GM18951 (cell line): ENCODE measurements around the gene FAM120B.

Experiments
- POLR2A ChIP-seq: IDR thresholded peaks from 4 replicates; pipeline ENCODE4 v1.6.1; 2011; ENCODE audit warnings: mild to moderate bottlenecking; ENCODE audit not compliant: insufficient read length, insufficient read depth; ENCODE audit errors: extremely low read depth
- in situ Hi-C: fragments of 300-500 bp; cut with MboI; formaldehyde crosslinking; loops from one replicate; pipeline ENCODE4 v1.12.0; 2022; ENCODE audit warnings: low sequenced_read_pairs, mixed read lengths, inconsistent platforms; ENCODE audit not compliant: unreplicated experiment

The FAM120B gene

DNA sequence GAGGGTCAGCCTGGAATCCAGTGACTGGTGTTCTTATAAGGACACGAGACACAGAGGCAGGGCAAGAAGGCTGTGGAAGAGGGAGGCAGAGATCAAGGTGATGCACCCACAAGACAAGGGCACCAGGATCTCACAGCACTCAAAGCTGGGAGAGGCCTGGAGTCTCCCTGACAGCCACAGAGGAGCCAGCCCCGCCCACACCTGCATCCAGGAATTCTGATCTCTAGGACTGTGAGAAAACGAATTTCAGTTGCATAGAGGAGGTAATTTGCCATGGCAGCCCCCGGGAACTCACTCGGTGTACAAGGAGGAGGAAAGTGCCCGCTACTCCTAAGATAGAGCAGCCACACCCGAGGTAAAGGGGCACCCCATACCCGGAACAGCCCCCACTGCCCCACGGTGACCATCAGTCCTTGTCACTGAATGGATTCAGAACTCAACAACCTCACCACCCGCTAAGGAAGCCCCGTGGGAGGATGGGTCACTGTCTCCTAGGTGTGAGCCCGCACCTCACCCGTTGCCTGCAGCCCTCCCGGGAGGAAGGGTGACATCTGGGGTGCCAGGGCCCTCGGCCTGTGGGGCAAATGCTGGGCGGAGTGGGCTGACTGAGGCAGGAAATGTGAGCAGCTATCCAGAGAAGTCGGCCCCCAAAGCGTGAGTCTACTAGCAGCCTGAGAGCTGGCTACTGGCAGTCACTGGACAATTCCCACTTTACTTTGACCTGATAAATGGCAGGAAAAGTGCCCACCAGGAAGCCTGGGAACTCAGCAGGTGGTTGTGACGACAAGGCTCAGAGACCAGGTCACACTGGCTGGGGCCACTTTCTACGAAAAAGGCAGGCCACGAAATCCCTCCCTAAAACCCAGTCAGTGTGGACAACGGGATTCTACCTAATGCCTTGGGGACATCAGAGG is 38.1 kb upstream of the FAM120B start:
- in situ Hi-C loops, result no loop called here
- no peak for TF ChIP-seq POLR2A

DNA sequence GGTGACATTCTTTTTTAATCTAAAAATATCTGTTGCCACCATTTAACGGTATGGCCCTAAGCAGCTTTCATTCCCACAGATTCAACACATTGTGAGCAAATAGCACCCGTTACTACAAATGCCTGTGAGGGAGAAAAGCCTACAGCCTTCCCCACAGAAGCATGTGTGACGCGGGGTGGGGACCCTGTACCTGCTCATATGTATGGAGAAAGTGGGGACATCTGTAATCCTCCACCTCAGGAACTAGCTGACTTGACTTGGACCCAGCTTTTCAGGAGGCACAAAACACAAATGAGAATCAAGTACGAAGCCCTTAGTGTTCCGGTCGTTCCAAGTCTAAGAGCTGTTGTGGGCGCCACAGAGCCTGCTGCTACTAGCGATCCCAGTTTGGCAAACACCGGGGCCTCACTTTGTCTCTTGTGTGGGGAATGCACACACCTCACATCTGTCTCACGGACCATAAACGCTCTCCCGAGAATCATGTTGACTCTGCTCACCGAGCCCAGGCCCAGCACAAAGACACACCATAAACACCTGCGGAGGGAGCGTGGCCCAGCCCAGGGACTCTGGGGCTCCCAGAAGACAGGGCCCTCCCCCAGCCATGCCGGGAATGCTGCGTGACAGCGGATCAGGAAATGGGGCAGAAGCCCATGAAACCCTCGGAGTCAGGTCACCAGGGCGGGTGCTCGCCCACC is 37.3 kb upstream of the FAM120B start:
- in situ Hi-C loops, result no loop called here
- TF ChIP-seq POLR2A, result no peak

DNA sequence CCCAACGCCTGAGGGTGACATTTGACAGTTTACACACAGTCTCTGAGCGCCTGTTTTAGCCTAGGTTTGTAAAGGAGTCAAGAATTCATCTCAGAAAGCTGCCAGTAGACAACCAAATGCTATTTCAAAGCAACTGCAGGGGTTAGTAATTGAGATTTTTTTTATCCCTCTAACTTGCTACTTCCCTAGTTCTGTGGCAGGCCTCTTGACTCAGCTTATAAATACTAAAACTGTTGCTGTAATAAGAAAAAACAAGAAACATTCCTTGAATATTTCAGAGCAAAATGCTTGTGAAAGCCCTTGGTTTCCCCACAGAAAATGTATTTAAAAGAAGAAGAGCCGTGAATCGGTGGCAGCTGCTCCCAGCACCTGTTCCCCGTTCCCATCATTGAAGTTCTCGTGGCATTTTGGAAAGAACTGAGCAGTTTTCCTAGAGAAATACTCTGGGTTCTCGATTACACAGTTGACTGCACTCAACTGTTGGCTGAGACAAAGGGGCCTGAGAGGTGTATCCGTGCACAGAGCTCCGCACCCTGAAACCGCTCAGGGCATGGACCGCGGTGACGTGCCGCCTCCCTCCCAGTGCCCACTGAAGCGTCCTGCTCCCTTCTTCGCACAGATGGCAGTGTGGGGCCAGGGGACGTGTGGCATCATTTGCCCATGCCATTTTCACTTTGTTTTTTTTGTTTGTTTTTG is 36.6 kb upstream of the FAM120B start:
- in situ Hi-C loops, result no loop called here
- no peak for TF ChIP-seq POLR2A

DNA sequence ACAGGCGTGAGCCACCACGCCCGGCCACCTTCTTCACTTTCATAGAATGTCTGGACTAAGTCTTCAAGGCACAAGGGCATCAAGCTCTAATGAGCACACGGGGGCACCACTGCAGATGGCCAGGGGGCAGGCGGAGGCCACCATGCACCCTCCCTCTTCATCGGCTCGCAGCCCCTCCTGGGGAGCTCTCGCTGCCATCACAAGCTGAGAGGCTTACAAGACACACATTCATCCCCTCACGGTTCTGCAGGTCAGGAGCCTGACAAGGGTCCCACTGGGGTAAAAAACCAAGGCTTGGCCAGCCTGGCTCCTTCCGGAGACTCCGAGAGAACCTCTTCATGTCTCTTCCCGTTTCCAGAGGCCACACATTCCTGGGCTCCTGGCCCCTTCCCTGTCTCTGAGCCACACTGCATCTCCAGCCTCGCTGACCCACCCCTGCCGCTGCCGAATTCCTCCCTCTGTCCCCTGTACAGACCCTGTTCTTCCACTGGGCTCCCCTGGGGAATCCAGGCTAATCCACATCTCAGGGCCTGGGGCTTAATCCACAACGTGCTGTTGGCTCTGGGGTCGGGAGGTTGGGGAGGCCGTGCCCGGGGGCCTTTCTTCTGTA is 35.5 kb upstream of the FAM120B start:
- TF ChIP-seq POLR2A, result no peak
- in situ Hi-C loops, result no loop called here

DNA sequence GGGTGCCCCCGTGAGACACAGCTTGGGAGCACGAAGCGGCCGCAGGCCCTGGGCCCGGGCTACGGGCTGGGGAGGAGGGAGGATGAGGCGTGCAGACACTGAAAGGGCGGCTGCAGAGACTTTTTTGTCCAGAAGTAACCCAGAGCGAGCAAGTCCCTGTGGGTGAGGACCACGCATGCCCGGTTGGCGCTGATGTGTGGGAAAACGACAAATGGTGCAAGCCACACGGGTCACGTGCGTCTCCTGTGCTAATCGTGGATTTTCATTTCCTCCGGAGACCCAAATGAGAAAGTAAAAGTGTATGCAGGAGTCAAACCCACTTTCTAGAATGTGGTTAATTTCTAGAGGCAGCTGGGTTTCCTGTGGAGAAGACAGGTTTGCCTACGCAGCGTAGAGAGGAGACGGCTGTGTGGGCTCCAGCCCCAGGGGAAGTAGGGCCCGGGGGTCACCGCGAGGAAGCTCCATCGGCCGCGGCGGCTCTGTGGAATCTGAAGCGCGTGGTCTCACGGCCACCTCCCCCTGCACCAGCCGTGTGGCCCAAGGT is 34.7 kb upstream of the FAM120B start:
- in situ Hi-C loops, result no loop called here
- TF ChIP-seq POLR2A, result peak; percentile 34

DNA sequence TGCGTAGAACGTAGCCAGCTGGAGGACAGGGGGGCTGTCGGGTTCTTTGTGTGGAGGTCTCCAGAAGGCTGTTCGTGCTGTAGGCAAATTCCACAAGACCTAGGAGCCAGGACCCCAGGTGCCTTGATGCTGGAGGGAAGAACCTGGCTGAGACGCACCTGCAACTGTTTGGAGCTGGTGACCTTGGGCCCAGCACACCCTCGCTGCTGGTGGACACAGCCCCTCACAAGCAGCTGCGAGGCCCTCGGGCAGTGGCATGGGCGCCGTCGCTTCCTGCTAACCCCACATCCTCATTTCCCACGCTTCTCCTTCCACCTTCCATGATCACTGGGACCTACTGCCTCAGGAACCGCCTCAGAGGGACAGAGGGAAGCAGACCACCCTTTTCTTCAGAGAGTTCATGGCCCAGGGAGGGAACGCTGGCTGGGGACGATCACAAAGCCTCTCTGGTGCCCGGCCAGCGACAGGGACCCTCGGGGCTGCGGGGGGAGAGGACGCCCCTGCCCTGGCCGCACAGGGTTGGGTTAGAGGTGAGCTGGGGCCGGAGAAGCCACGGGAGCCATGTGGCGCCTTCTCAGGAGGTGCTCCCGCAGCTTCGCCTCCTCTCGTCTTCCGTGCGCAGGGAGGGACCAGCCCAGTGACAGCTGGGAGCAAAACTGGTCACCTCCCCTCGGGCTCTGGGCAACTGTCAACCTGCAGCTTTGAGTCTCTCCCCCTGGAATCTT is 34.1 kb upstream of the FAM120B start:
- no peak for TF ChIP-seq POLR2A
- in situ Hi-C loops, result no loop called here

DNA sequence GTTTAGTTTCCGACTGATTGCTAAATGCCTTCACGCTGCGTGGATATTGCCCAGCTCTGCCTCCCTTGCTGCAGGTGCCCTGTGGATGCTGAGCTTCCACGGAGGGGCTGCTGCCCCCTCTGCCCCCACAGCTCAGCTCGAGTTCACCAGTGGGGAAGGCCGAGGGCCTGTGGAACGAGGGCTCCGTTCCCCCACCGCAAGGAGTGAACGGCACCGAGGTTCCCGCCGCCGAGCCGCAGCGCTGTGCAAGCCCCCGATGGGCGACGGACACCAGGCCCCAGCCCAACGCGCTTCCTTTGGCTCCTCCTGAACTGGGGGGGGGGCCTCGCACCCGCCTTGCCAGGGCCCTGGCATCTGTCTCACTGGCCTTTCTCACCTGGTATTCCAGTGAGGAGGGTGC is 33.4 kb upstream of the FAM120B start:
- in situ Hi-C loops, result no loop called here
- TF ChIP-seq POLR2A, result no peak

DNA sequence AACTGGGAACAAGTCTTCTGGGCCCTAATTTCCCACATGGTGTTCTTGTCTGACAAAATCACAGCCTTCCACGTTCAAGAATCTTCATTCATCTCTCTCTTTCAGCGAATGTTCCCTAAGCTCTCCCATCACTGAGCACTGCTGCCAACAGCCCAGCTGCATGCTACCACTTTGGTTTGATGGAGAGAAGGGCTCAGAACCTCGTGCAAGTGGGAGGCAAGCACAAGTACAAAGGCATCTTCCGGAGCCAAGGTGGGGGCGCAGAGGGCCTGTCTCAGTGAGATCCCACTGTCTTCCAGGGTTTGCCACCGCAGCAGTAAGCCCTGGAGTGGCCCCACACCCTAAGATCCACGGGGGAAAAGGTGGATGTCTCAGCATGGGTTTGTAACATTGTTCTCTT is 32.9 kb upstream of the FAM120B start:
- TF ChIP-seq POLR2A, result no peak
- in situ Hi-C loops, result no loop called here

DNA sequence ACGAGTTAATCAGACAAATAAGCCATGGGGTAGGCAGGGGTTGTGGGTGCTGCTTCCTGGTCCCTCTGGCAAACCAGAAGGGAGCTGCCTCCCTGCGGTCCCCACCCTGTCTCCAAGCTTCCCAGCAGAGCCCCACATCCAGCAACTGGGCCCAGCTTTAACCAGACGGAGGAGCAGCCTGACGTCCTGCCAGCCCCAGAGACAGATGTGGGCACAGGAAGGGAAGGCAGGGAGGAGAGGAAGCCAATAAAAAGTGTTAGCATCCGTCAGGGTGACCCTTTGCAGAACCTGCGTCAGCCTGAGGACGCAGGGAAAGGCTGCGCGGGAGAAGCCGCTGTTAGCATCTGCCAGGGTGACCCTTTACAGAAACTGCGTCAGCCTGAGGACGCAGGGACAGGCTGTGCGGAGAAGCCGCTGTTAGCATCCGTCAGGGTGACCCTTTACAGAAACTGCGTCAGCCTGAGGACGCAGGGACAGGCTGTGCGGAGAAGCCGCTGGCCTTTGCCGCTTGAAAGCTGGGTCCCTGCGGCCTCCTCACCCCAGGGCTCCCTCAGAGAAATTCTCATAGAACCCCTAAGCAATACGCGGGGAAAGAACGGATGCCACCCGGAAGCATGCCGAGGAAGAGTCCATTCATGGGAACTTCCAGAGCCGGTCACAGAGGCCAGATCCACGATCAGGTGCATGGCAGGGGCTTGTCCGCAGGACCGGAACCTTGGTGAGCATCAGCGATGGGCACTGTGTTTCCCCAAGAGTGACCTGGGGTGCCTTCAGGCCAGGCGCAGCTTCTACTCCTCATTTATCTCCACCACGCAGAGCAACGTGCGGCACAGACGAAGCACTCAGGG is 31.6 kb upstream of the FAM120B start:
- in situ Hi-C loops, result no loop called here
- TF ChIP-seq POLR2A, result no peak

DNA sequence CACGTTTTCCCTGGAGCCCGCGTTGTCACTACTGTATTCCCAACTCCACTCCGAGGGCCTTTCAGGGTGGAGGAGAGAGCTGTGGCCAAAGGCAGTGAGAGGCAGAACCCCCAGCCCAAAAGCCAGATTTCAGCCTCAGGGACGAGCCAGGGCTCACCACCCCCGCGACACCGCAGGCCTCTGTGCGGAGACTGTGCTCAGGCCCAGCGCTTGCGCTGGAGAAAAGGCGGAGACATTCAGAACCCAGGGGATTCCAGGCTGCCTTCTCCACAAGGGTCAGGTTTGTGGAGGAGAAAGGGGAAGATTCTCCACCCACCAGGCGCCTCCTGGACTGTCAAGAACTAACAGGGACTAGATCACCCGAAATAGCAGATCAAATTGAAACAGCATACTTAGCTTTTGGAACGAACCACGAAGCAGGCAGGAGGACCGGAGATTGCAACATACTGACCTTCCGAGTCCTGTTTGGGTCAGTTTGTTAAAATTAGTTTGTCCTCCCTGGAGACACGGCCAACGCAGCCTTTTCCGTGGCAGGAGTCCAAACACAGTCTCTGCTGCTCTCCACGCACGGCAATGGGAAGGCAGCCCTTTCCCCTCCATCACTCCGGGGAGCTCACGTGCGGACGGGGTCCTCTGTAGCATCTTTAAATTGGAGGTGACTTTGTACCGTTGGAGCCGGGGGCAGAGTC is 30.0 kb upstream of the FAM120B start:
- in situ Hi-C loops, result no loop called here

More for the DNA sequence above, 30.0 kb upstream of the FAM120B start:
- TF ChIP-seq POLR2A, result no peak
